ENCODE results near the gene ADARB1.
"Not testable (repeated sequence)": the region's sequence is repeated elsewhere in the genome, so short reads cannot be mapped to it uniquely, and the experiment has no call there.

Gene ADARB1

DNA sequence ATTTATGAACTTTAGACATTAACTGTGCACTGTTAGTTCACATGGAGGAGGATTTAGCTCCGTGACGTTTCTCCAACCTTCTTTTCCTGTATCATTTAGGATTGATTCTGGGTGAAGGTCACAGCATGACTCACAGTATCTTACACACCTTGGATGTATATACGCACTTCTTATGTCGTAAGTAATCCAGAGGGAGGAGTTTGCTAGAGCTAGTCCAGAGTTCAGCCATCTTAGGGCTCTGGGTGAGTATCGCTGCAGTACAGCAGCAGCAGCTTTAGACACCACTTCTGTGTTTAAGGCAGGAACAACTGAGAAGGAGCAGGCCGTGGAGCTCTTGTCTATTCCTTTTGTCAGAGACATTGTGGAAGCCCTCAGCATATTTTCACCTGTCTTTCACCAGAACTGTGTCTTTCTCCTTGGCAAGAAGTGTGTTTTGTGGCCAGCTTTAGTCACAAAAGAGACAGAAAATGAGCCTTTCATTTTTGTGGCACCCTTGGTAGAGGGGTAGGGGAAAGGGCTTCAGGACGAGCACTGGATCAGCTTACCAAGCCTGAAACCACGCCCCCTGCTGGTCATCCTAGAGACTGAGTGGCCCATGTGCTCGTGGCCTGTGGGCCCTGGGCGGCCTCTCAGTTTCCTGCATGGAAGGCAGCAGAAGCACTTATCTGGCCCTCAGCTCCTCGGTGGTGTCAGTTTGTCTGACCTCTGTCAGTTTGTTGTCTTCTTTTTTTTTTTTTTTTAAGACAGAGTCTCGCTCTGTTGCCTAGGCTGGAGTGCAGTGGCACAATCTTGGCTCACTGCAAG is 64.0 kb downstream of the ADARB1 start:
- peak; percentile 41 for DNase-seq

DNA sequence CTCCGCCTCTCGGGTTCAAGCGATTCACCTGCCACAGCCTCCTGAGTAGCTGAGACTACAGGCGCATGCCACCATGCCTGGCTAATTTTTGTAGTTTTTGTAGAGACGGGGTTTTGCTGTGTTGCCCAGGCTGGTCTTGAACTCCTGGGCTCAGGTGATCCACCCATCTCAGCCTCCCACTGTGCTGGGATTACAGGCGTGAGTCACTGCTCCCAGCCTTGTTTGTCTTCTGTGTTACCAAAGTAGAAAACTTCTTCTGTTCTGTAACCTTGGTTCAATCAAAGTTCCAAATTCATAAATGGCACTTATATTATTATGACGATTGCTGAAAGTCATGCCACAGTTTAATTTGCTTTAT is 64.6 kb downstream of the ADARB1 start:
- DNase-seq: not testable (repeated sequence)

DNA sequence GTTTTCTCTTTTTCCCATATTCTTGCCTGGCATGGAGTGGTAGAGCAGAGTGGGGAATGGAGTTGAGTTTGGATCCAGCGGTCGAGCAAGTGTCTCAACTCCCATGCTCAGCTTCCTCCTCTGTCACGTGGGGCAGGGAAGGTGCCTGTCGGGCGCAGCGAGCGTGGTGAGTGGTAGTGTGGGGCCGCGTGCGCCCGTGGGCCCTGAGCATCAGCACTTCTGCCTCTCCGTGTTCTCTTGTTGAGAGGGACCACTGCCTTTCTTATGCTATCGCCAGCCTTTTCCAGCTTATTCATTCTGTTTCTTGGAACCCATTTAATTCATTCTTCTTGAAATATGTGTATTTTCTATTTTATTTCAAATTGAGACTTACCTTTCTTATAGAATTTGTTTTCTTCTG is 65.1 kb downstream of the ADARB1 start:
- no peak for DNase-seq

DNA sequence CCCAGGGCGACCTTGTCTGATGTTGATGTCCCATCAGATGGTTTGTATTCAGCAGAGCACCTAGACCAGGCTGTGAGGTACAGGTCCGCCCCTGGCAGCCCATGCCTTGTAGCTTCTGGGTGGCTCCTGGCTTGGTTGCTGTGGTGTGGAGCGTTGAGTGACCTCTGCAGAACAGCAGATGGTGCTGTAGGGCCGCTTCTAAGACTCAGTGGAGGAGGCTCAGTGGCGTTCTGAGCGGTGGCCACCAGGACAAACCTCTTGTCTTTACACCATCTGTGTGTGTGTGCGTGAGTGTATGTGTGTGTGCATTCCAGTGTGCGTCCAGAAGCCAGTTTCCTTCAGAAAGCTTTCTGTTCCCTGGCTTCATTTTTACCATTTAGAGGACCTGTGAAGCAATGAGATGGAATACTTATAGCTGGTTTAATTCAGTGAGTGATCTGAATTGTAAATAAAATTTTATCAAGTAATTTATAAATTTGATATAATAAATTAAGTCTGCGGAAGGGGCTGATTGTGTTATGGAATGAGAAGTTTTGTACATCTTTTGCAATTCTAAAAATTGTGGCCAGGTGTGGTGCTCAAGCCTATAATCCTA is 66.1 kb downstream of the ADARB1 start:
- peak; percentile 59 for DNase-seq

DNA sequence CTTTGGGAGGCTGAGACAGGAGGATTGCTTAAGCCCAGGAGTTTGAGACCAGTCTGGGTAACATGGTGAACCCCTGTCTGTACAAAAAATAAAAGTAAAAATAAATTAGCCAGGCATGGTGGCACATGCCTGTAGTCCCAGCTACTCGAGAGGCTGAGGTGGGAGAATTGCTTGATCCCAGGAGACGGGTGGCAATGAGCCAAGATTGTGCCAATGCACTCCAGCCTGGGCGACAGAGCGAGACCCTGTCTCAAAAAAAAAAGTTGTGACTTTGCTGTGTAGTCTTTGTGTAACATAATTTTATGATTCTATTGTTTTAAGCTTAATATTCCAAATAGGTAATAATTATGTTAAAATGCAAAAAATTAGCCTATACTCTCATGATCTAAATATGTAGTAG is 66.6 kb downstream of the ADARB1 start:
- DNase-seq: not testable (repeated sequence)

DNA sequence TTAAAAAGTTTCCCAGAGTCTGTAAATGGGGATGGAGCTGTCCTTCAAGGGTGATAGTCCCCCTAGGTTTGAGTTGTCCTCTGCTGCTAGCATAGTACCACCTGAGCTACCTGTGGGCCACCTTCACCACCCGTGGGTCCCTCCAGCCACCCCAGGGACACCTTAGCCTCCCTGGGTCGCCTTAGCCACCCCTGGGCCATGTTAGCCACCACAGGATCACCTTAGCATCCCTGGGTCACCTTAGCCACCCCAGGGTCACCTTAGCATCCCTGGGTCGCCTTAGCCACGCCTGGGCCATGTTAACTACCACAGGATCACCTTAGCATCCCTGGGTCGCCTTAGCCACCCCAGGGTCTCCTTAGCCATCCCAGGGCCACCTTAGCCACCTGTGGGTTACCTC is 67.1 kb downstream of the ADARB1 start:
- no peak for DNase-seq

DNA sequence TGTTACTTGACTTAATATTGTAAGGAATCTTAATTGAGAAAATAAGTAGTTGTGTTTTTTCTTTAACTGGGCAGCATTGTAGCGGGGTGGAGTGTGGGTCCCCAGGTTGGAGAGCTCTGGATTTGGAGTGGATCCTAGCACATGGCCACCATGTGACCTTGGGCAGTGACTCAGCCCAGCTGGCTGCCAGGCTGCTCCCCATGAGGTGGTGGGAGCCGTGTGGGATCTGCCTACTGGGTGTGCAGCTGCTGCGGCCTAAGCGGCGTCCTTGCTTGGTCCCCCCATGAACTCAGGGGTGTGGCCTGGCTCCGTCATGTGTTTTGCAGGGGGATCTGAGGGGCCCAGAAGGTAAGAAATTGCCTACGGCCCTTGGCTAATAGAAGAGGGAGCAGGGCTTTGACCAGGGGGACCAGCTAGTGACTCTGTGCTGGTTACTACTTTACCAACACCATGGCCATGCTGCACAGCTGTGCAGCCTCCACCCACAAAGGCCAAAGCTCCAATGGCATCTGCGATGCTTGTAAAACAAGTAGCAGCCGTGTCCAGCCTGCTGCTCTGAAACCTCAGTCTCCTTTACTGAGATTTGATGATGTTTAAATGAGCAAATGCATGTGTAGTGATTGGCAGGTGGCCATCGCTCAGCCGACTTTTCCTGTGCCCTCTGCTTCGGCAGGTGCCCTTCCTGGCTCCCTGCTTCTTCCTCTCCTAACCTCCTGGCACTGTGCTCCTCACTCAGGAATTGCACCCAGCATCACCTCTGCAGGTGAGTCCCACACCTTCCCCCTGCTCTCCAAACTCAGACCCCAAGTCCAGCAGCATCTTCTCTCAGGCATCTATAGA is 68.3 kb downstream of the ADARB1 start:
- no peak for DNase-seq

DNA sequence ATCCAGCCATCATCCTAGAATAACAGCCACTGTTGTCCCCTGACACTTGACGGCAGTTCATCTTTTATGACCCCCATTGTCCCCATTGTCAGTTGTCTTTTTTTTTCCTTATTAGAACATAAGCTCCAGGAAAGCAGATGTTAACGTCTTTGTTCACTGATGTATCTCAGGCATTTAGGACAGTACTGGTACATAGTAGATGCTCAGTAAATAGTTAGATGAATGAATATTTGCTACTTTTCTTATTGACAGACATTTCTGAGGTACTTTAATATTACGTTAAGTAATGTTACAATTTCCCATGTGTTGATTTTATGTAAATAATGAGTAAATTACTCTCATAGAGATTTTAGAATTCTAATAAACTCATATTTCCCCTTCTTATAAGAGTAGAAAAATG is 69.5 kb downstream of the ADARB1 start:
- no peak for DNase-seq

DNA sequence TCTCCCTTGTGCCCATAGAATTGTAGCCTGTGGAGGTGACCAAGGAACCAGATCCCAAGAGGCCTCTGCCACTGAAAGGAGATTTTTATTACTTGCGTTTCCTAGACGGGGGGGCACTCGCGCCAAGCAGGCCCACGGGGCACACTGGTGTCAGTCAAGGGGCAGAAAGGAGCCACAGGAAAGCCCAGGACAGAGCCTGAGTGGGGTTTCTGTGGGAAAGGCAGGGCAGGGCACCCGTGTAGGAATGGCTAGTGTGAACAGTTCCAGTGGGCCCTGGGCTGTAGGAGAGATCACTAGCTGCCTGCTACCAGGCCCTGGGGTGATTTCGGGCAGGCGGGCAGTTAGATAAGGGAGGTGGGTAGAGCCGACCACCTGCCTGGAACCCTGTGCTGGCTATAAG is 70.8 kb downstream of the ADARB1 start:
- no peak for DNase-seq

DNA sequence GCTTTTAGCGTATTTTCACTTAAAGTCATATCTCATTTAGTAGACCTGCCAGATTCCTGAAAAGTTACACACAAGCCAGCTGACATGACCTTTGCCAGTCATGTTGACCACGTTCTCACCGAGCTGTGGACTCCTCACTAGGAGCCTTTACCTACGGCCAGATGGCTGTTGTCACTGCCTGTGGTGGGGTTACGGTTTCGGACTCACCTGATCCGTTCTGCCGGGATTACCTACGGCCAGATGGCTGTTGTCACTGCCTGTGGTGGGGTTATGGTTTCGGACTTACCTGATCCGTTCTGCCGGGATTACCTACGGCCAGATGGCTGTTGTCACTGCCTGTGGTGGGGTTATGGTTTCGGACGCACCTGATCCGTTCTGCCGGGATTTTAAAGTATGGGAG is 71.5 kb downstream of the ADARB1 start:
- DNase-seq: not testable (repeated sequence)

DNA sequence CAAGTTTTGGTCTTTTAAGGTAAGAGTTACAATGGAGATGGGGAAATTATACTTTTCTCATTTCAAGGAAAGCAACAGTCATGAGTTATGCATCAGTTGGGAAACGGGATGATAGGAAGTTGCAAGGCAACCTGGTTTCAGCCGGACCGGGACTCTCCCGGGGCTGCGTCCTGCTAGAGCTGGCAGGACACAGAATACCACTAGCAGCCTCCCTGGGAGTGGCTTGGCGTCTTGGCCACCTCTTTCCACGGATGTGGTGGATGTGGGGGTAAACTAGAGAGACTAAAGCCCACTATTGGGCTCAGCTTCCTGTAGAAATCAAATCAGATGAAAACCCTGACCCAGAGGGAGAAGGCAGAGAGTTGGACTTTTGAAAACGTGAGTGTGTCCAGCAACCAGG is 71.9 kb downstream of the ADARB1 start:
- DNase-seq: no peak

DNA sequence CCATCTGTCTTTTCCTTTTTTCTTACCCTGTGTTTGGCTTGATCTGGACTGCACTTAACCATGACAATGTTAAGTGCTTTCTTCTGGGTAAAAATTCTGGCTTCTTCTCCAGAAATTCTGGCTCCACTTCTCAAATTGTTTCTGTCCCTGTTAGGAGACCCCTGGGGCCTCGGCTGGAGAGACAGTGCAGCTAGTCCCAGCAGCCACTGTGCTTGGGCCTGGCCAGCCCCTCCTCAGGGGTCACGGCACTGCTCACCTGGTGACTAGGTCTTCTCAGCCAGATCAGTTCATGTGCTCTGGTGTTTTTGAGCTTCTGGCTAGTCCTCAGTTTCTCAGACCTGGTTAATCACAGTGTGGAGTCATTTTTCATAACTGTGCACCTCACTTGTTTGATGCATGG is 72.4 kb downstream of the ADARB1 start:
- no peak for DNase-seq

DNA sequence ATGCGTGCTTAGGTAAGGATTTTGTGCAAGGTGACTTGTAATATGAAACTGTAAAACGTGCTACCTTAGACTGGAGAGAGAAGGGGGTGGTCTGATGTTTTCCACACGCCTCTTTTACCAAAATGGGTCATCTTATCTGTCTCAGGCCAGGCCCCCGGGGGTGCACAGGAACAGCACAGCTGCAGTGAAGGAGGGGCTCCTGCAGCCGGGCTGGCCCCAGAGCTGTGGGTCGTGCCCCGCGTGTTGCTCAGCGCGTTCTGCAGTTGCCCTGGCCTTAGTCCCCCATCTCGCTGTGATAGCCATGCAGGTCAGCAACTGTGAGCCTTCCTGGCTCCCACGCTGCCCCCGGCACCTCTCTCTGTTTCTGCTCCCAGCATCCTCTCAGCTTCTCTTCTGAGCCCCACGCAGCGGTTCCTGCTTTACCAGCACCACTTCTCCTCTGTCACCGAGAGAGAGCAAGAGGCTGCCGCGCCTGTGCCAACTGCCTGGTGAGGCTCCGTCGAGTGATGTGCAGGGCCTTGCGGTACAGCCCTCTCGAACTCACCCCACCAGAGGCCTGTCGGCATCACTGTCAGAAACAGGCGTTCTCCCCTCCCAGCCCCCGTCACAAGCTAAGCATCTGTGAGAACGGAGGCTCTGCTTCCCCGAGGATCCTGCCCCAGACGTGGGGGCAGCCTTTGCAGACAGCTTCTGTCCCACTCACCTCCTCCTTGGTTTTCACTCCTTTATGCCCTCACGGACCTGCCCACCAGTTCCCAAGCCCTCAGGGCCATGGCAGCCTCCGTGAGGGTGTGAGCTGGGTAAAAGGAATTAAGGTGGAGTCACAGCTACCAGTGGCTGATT is 73.3 kb downstream of the ADARB1 start:
- no peak for DNase-seq

DNA sequence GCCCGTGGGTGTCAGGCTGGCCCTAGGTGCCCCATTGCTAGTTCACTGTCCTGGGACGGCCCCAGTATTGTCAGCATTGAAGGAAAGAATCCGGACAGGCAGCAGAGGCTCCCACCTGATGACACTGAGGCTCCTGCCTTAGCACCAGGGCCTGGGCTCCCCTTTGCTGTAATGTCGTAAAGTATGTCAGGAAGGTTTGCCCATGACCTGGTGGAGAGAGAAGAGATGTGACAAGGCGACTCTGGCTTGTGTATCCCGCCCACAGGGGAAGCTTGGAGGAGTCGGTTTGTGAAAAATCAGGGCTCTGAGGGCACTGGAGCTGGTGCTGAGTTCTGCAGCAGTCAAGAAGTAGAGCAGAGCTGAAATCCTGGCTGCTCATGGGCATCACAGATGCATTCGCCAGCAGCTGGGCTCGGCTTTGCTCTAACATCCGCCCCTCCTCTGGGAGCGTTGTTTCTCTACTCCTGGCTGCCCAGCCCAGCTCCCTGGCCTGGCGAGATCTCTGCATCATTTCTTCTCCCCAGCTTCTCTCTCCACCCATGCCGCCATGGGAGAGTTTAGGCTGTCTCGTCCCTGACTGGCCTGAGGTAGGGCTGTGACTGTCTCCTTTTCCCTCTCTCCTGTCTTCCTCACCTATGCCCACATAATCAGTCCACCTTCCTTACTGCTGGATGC is 74.1 kb downstream of the ADARB1 start:
- no peak for DNase-seq

DNA sequence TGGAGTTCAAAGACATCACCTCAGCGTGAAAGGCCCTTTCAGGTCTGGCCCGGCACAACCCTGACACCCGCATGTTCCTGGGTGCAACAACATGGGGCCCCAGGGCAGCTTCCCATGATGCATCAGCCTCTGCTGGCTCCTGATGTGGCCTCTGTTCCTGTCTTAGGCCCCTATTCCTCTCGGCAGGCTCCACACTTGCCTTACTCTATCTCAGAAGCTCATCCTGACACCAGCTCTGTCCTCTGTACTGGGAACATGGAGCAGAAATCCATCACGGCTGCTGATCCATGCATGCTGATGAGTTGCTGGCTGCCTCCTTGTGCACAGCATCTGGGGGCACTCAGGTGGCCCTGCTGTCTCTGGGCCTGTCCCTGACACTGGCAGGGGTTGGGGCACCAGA is 74.6 kb downstream of the ADARB1 start:
- DNase-seq: no peak

DNA sequence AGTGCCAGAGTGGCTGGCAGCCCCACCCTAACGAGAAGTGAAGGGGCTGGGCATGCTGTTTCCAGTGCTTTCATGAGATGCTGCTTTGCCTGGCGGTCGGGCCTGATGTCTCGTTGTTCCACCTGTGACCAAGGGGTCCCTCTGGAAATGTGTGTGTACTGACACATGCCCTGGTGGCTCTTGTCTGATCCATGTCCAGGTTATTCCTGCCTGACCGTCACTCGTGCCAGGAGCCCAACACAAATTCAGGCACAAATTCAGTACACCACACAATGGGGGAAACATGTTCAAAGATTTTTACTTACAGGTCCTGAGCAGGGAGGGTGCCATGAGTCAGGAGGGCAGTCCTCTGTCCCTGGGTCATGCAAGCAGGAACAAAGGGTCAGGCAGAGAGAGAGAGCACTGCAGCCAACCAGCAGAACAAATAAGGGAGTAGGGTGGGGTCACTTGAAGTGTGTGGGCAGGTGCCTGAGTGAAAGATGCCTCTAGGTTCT is 76.3 kb downstream of the ADARB1 start:
- no peak for DNase-seq

DNA sequence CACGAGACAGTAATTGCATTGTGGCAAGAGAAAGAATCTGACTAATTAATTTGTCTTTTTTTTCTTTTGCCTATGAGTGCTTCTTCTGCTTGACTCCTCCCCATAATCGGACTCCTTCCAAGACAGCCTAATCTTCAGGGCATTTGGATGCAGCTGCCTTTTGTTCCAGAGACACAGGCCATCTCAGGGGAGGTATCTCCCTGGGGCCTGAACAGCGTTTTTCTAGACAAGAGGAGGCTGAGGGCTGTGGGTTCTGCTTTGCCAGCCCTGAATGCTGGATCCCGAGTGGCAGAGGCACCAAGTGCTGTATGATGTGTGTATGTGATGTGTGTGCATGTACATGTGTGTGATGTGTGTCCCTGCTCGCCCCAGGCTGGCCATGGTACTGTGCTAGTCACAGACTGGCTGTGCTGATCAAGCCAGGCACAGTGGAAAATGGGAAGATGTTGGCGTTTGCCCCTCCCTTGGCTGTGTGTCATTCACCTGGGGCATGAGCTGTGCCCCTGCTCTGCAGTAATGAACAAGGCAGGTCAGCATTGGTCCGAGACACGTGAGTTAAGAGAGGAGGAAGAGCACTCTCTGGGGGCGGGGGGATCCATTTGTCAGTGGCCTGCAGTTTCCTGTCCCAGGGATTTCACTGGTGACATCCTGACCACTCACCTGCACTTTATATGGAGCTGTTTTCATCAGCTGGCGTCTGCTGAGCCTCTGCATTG is 77.2 kb downstream of the ADARB1 start:
- no peak for DNase-seq

DNA sequence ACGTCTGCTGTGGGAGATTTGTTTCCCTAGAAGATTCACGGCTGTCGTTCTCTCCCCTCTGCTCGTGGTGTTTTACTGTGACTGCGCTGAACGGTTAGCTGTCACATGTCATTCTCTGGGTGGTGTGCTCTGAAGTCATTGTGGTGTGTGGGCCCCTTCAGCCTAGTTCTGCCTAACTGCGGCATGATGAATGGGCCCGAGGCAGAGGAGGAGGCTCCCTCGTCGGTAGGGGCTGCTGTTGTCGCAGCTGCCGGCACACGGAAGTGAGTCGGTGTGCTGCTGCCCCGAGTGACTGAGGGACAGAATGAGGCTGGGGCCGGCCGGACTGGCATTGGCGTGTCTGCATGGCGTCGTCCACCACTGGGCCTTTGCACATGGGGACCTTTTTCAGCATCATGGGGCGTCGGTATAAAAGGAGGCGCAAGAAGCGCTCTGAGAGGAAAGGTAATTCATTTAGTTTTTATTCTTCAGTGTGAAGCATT is 77.9 kb downstream of the ADARB1 start:
- DNase-seq: no peak

DNA sequence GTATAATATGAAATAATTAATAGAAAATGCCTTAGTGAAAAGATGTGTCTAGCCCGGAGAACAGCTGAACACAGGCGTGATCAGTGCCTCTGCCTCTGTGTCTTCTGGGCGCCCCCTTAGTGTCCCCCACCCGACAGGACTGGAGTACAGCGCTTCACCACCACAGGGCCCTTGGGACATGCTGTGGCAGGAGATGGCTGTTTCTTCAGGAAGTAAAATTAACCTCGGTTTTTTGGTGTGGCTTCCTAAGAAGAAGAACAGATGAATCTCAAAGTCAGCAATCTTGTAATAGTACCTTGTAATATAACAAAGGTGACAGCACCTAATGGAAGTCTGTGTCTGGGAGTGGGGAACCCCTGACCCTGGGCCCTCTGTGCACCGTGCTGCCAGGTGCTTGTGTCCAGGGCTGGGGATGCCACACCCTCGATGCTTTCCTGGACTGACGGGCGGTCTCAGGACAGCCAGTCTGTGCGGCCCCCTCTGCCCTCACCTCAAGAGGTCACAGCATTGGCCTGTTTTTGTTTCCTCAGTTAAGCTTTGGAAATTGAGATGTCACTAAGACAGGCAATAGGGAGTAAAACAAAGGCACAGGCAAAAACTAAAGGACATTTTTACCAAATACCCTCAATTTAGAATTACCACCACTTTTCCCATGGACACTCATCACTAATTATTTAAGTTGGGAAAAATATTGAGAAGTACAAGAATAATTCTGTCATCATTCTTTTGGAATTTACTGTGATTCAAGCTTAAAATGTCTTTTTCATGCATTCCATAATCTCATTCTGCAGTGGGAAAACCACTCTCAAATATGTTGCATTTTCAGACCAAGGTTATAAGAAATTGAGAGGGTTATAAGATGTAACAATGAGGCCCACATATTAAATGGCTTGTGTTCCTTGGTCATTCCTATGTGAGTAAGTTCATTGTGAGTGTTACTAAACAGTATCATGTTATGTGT is 79.3 kb downstream of the ADARB1 start:
- no peak for DNase-seq
